EL (cell line): Measurements from ENCODE around the gene UCKL1.
"Not testable (repeated sequence)": the region's sequence is repeated elsewhere in the genome, so short reads cannot be mapped to it uniquely, and the experiment has no call there.

Experiments
- DNase-seq: peaks from one replicate; pipeline ENCODE4 v3.0.0-alpha.2; 2016

Gene UCKL1

DNA sequence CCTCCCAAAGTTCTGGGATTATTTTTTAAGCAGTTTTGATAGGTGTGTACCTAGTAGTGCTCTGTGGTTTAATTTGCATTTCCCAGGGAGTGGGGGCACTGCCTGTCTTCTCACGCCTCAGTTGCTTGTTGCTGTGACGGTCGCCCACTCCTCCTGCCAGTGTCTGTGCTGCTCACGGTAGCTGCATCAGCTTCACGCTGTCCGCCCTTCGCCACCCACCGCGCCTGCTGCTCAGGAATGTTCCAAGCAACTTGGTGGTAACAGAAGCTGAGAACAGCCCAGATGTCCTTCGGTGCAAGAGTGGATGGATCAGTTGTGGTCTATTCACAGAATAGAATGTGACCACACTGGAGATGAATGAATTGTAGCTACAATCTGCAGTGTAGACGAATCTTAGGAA is 38.4 kb downstream of the UCKL1 start:
- no peak for DNase-seq

GRCh38 chr20:63916371-63916939 is 39.8 kb downstream of the UCKL1 start:
- DNase-seq, result not testable (repeated sequence)

DNA sequence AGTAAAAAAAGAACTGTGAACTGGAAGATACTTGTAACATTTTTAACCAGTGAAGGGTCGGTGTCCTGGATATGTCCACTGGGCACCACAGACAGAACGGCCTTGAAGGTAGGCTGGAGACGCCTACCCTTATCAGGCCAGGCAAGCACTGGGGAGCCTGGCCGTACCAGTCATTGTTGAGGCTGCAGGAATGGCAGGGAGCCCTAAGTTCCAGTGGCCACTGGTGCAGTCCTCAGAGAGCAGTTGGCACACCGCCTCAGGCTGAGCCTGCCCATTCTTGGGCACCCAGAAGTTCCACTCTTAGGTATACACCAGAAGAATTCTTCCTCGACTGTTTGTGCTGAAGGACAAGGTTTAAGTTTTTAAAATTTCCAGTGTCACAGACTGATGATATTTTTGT is 40.7 kb downstream of the UCKL1 start:
- no peak for DNase-seq

- DNase-seq, result no peak
These were observed 42.4 kb downstream of the UCKL1 start for GRCh38 chr20:63913768-63914167.

- DNase-seq, result no peak
These were observed 45.0 kb downstream of the UCKL1 start for GRCh38 chr20:63911176-63911575.

DNA sequence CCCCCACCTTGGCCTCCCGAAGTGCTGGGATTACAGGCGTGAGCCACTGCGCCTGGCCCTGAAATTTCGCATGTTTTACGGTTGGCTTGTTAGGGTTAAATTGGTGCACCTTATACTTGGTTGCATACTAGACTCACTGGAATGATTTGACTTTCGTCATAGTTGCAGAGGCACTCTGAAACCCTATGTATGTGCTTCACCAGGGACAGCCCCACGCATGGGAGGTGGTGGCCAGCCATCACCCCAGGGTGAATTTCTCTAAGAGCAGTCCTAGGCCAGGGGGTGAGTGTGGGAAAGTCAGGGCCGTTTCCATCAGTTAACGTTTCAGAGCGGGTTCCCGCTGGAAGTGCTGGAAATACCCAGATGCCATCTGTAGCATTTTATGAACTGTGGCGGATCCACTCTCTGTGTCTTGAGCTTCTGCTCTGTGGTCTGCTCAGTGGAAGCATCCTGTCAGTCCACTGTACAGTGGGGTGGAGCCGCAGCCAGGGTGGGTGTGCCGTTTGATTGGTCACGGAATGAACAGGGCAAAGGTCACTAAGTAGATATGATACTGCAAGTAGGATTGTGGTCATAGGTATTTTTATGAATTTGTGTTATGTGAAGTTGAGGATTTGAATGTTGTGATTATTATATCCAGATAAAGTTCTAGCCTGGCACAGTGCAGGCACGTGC is 48.1 kb downstream of the UCKL1 start:
- DNase-seq, result no peak

- no peak for DNase-seq
These were observed 52.2 kb downstream of the UCKL1 start for GRCh38 chr20:63903796-63904561.

- DNase-seq, result no peak
These were observed 55.8 kb downstream of the UCKL1 start for GRCh38 chr20:63900413-63900812.

DNA sequence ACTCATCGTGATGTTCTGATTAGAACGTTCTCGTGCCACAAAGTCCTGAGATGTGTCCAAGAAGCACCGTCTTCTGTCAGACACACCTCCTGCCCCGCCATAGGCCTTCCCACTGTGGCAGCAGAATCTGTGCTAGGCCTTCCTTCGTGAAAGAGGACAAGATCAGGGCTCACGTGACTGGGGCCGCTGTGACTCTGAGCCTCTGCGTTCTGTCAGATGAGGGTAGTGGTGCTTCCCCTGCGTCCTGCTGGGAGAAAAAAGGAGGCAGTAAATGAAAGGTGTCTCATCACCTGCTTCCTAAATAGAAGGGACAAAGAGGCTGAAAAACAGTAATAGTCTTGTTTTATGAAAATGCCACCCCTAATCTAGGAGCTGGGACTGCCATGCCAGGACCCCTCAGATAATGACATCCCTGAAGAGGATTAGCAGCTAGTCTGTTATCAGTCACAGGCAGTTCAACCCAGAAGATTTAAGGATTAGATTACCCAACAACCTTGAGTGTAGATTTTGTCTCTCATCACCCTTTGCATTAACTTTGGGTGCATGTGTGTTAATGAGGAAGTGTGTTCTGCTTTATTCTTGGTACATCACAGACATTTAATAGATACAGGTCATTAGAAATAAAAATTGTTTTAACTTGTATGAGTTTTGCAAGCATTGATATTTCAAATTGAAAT is 57.2 kb downstream of the UCKL1 start:
- DNase-seq, result no peak

DNA sequence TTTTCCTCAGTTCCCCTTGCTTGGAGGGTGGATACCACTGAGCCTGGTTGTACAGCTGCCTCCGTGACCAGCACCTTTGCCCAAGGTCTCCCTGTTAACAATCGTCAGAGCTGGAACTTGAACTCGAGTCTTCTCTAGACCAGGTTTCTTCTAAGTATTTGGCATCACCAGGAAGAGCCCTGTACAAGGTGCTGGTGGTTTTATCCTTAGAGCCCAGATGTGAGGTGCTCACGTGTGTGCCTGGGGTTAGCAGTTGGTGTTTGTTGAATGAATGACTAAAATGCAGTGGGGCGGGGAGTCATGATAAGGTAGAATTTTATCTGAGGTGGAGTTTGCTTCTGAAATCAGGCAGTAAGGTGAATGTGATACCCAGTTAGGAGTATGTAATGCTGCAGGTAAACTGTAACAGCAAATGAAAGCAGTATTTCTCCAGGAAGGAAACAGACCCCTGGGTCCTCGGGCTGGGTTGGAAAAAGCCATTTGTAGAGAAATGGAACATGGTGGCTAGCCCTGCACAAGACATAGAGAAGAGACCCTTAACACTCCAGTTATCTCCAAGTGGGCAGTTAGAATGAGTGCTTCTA is 58.1 kb downstream of the UCKL1 start:
- DNase-seq, result no peak

GRCh38 chr20:63896264-63897105 is 59.7 kb downstream of the UCKL1 start:
- peak; percentile 34 for DNase-seq

GRCh38 chr20:63895952-63896263 is 60.3 kb downstream of the UCKL1 start:
- peak; percentile 13 for DNase-seq

DNA sequence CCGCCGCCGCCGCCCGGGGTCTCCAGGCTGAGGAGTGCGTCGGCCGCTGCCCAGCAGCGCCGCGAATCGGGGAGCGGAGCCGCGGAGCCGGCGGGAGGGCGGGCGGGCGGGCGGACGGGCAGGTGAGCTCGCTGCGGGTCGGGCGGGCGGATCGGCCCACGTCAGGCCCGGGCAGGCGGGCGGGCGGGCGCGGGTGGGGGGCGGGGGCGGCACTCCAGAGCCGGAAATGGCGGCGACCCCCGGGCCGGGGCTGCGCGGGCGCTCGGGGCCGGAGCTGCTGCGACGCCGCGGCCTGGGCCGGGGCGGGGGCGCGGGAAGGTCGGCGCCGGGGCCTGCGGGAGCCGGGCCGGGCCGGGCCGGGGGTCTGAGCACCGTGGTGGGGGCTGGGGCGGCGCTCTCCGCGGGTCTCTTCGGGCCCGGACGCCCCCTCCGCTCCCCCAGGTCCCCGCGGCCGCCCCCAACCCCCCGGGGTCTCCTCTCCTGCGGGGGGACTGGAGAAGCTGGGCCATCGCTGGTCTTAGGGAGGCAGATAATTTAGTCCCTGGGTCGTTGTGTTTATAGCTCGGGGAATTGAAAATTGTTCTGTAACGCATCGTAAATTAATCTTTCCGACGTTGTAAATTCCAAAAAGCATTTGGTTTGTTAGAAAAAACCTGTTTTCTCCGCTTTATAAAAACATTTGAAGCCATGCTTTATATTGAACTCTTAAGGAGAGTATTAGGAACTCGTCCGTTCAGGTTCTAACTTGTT is 60.8 kb downstream of the UCKL1 start:
- no peak for DNase-seq

GRCh38 chr20:63894358-63895201 is 61.6 kb downstream of the UCKL1 start, which contains the start of gene DNAJC5:
DNAJC5 (plus strand) TSS chr20:63895126; CDS start chr20:63928346, 33,220 bp downstream.
- DNase-seq, result peak; percentile 91

- DNase-seq, result no peak
These were observed 62.2 kb downstream of the UCKL1 start for GRCh38 chr20:63893999-63894357.

DNA sequence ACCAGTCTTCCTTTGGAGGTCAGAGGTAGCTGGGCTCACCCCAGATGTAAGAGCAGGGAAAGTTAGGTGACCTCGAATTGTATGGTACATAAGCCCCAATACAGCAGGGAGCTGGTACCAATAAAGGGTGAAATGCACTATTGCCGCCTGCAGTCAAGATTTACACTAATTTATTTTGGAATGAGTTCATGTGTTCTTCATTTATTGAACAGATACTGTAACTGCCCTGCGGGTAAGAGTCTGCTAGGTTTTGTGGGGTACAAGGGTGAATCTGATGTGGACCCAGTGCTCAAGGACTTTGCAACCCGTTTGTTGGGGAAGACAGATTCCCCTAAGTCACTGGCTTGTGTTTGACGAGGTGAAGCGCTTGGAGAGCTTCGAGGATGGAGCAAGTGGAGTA is 63.8 kb downstream of the UCKL1 start:
- DNase-seq, result no peak

DNA sequence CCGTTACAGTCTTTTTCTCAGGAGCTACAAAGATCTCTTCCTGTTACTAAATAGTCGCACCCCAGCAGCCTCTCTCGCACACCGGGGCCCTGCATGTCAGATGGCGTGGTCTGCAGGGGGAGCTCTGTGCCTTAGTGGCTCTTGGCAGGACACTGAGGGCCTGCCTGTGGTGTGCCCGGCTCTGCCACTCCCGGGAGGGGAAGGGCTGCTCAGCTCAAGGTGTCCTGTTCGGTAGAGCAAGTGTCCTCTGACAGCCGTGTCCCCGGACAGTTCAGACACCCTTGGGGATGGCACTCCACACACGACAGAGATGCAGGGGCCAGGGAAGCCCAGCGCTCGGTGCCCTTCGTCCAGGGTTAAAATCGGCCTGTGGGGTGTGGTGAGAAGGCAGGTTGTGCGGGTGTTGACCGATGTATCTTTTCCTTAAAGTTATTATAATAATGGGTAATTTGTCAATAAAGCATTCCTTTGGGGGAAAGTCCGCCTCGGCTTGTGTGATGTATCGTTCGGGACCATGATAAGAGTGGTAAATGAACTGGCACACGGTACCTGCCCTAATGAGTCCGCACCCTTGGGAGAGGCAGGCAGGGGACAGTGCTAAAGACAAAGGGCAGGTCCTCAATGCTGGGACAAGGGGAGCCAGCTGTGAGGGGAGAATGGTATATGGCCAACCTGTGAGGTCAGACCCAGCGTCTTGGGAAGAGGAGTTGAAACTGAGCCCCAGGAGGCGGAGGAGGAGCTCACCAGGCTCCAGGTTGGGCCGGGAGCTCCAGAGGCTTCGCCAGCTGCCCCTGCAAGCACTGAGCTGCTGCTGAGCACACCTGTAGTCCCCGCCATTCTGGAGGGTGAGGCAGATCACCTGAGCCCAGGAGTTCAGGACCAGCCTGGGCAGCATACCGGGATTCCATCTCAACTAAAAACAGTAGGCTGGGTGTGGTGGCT is 64.9 kb downstream of the UCKL1 start:
- no peak for DNase-seq

GRCh38 chr20:63890616-63891015 is 65.6 kb downstream of the UCKL1 start:
- DNase-seq, result no peak

DNA sequence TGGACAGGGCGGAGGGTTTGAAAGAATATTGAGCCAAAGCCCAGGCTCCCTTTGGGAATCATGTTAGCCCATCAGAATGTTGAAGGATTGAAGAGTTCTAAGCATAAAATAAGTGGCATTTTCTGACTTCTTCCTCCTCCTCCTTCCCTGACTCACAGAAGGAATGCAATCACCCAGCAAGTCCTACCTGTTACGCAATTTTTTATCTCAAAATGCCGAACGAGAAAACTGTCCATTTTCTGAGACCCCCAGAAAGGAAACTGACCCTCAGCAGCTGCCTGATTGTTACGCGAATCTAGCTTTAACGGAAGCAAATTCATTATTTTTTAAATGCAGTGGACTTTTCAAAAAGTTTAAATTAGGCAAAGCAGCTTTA is 66.0 kb downstream of the UCKL1 start:
- DNase-seq, result no peak
